HEK293 (cell line): ENCODE results near the gene HK3.

Experiments
- CTCF ChIA-PET: fragments of 350-600 bp; formaldehyde crosslinking; extraction: SDS; loops from one replicate; lab custom pipeline; 2021; ENCODE audit warnings: antibody characterized with exemption; lab: Yijun Ruan, JAX
- POLR2A ChIA-PET: fragments of 300-600 bp; formaldehyde crosslinking; extraction: SDS; loops from one replicate; lab custom pipeline; 2020; ENCODE audit warnings: antibody characterized with exemption, inconsistent platforms; lab: Yijun Ruan, JAX
- H3K27ac ChIP-seq: fragments of 200-500 bp; sonication (Bioruptor generic); 2 replicates; pipeline ENCODE4 v1.5.1; 2014; ENCODE audit warnings: low read depth, low read length, control low read depth, inconsistent platforms; ENCODE audit errors: extremely low read depth
- H3K36me3 ChIP-seq, 2 experiments: fragments of 200-500 bp in 1 of 2; sonication (Bioruptor generic) in 1 of 2; 1 replicate in 1 of 2; 2 replicates in 1 of 2; pipeline ENCODE4 v1.5.1; 2014 to 2017; ENCODE audit warnings: inconsistent platforms in 2 of 2, low read length in 2 of 2; ENCODE audit not compliant: control insufficient read depth in 2 of 2, insufficient read depth in 1 of 2
- H3K4me1 ChIP-seq: fragments of 200-500 bp; sonication (Bioruptor generic); 2 replicates; pipeline ENCODE4 v1.5.1; 2014; ENCODE audit warnings: mild to moderate bottlenecking, low read length, inconsistent platforms; ENCODE audit not compliant: control insufficient read depth, insufficient read depth
- H3K4me3 ChIP-seq: 2 replicates; pipeline ENCODE4 v1.5.1; 2011; ENCODE audit warnings: low read depth, mild to moderate bottlenecking, control low read depth, low read length, moderate library complexity
- H3K9me3 ChIP-seq: fragments of 200-500 bp; sonication (Bioruptor generic); 2 replicates; pipeline ENCODE4 v1.5.1; 2014; ENCODE audit warnings: low read depth, low read length, inconsistent platforms; ENCODE audit not compliant: control insufficient read depth, insufficient read depth
- OVOL3 ChIP-seq: fragments of 450-650 bp; formaldehyde crosslinking; IDR thresholded peaks from 2 replicates; pipeline ENCODE4 v1.5.1; 2016; ENCODE audit warnings: missing biosample characterization, missing genetic modification characterization
- PBX3 ChIP-seq: sonication (generic); formaldehyde crosslinking; IDR thresholded peaks from 2 replicates; pipeline ENCODE4 v1.8.1; 2022; ENCODE audit warnings: mild to moderate bottlenecking, moderate library complexity, missing genetic modification reagents
- PRDM10 ChIP-seq: fragments of 450-650 bp; formaldehyde crosslinking; IDR thresholded peaks from 2 replicates; pipeline ENCODE4 v1.5.1; 2016; ENCODE audit warnings: missing biosample characterization, missing genetic modification characterization
- ZEB2 ChIP-seq: fragments of 450-650 bp; formaldehyde crosslinking; IDR thresholded peaks from 2 replicates; pipeline ENCODE4 v1.5.1; 2016; ENCODE audit warnings: missing biosample characterization, missing genetic modification characterization
- ZNF132 ChIP-seq: fragments of 450-650 bp; formaldehyde crosslinking; IDR thresholded peaks from 2 replicates; pipeline ENCODE4 v1.5.1; 2017; ENCODE audit warnings: missing biosample characterization, missing genetic modification characterization, borderline replicate concordance
- ZNF140 ChIP-seq: fragments of 450-650 bp; formaldehyde crosslinking; IDR thresholded peaks from 2 replicates; pipeline ENCODE4 v1.5.1; 2016; ENCODE audit warnings: missing biosample characterization, missing genetic modification characterization
- ZNF169 ChIP-seq: fragments of 450-650 bp; formaldehyde crosslinking; IDR thresholded peaks from 2 replicates; pipeline ENCODE4 v1.5.1; 2016; ENCODE audit warnings: missing biosample characterization, missing genetic modification characterization
- ZNF175 ChIP-seq: fragments of 450-650 bp; formaldehyde crosslinking; IDR thresholded peaks from 2 replicates; pipeline ENCODE4 v1.5.1; 2016; ENCODE audit warnings: missing biosample characterization, missing genetic modification characterization
- ZNF202 ChIP-seq: fragments of 450-650 bp; formaldehyde crosslinking; IDR thresholded peaks from 2 replicates; pipeline ENCODE4 v1.5.1; 2016; ENCODE audit warnings: missing biosample characterization, missing genetic modification characterization, borderline replicate concordance
- ZNF26 ChIP-seq: fragments of 450-650 bp; formaldehyde crosslinking; IDR thresholded peaks from 2 replicates; pipeline ENCODE4 v1.5.1; 2016; ENCODE audit warnings: missing biosample characterization, missing genetic modification characterization
- ZNF274 ChIP-seq, 2 experiments: fragments of 200-500 bp in 1 of 2; fragments of 450-650 bp in 1 of 2; sonication (Bioruptor generic) in 1 of 2; formaldehyde crosslinking in 1 of 2; IDR thresholded peaks; 2 replicates each; pipeline versions ENCODE4 v1.5.1 to v1.6.1; 2014 to 2016; ENCODE audit warnings: borderline replicate concordance in 1 of 2, inconsistent platforms in 1 of 2, low read length in 1 of 2, missing biosample characterization in 1 of 2, missing genetic modification characterization in 1 of 2
- ZNF324 ChIP-seq: fragments of 450-650 bp; formaldehyde crosslinking; IDR thresholded peaks from 2 replicates; pipeline ENCODE4 v1.5.1; 2016; ENCODE audit warnings: missing biosample characterization, missing genetic modification characterization
- ZNF548 ChIP-seq: fragments of 450-650 bp; formaldehyde crosslinking; IDR thresholded peaks from 2 replicates; pipeline ENCODE4 v1.5.1; 2016; ENCODE audit warnings: missing biosample characterization, missing genetic modification characterization
- ZNF571 ChIP-seq: fragments of 450-650 bp; formaldehyde crosslinking; IDR thresholded peaks from 2 replicates; pipeline ENCODE4 v1.5.0; 2017; ENCODE audit warnings: missing biosample characterization, missing genetic modification characterization
- ZNF600 ChIP-seq: fragments of 450-650 bp; formaldehyde crosslinking; IDR thresholded peaks from 2 replicates; pipeline ENCODE4 v1.5.1; 2016; ENCODE audit warnings: missing biosample characterization, missing genetic modification characterization
- ZNF658 ChIP-seq: fragments of 450-650 bp; formaldehyde crosslinking; IDR thresholded peaks from 2 replicates; pipeline ENCODE4; 2016; ENCODE audit warnings: missing biosample characterization, missing genetic modification characterization
- ZNF660 ChIP-seq: fragments of 450-650 bp; IDR thresholded peaks from 2 replicates; pipeline ENCODE4 v1.5.1; 2018; ENCODE audit warnings: missing biosample characterization, mild to moderate bottlenecking, missing genetic modification characterization
- ZNF701 ChIP-seq: fragments of 450-650 bp; formaldehyde crosslinking; IDR thresholded peaks from 2 replicates; pipeline ENCODE4 v1.5.1; 2016; ENCODE audit warnings: missing biosample characterization, missing genetic modification characterization
- ZNF776 ChIP-seq: fragments of 450-650 bp; formaldehyde crosslinking; IDR thresholded peaks from 2 replicates; pipeline ENCODE4 v1.5.0; 2017; ENCODE audit warnings: missing biosample characterization, missing genetic modification characterization, borderline replicate concordance
- TF ChIP-seq, protein P1 (sequence below): IDR thresholded peaks from 2 replicates; pipeline ENCODE4 v1.6.1; 2011; ENCODE audit warnings: mild to moderate bottlenecking, low read depth, low read length, borderline replicate concordance
- TF ChIP-seq, protein P2 (sequence below): fragments of 450-650 bp; formaldehyde crosslinking; IDR thresholded peaks from 2 replicates; pipeline ENCODE4 v1.5.1; 2016; ENCODE audit warnings: missing biosample characterization, missing genetic modification characterization
- TF ChIP-seq, protein P3 (sequence below): fragments of 450-650 bp; formaldehyde crosslinking; IDR thresholded peaks from 2 replicates; pipeline ENCODE4 v1.5.1; 2016; ENCODE audit warnings: missing biosample characterization, missing genetic modification characterization

HK3 gene

GRCh38 chr5:176847726-176848290, 51.3 kb downstream of the HK3 start (continued):
- TF ChIP-seq ZNF175 (tag by site-specific recombination) (no peak), OVOL3 (tag by site-specific recombination) (no peak)

GRCh38 chr5:176847148-176847547, 52.0 kb downstream of the HK3 start:
- POLR2A ChIA-PET, result no interaction called here
- Histone ChIP-seq H3K36me3 (no peaks in the 10 kb centered on the region), H3K27ac (no peak overlapping the region), H3K9me3 (no peaks in the 10 kb centered on the region), H3K4me3 (no peak overlapping the region), H3K4me1 (peaks cover 7% of the 10 kb centered on the region)
- no peak for TF ChIP-seq PBX3 (CRISPR knock-in tag)
- no peak for TF ChIP-seq ZNF548 (tag by site-specific recombination)
- no peak for TF ChIP-seq ZNF324 (tag by site-specific recombination)
- TF ChIP-seq, protein P1, sequence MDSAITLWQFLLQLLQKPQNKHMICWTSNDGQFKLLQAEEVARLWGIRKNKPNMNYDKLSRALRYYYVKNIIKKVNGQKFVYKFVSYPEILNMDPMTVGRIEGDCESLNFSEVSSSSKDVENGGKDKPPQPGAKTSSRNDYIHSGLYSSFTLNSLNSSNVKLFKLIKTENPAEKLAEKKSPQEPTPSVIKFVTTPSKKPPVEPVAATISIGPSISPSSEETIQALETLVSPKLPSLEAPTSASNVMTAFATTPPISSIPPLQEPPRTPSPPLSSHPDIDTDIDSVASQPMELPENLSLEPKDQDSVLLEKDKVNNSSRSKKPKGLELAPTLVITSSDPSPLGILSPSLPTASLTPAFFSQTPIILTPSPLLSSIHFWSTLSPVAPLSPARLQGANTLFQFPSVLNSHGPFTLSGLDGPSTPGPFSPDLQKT, result no peak
- TF ChIP-seq PRDM10 (tag by site-specific recombination), result no peak
- TF ChIP-seq ZNF660, result no peak
- no peak for TF ChIP-seq ZEB2 (tag by site-specific recombination)
- TF ChIP-seq ZNF274 (IDR thresholded peaks at IDR 0.05; ENCODE audit: low read length), result no peak
- TF ChIP-seq ZNF274 (tag by site-specific recombination; IDR thresholded peaks at IDR 0.05; ENCODE audit: borderline replicate concordance), result no peak
- TF ChIP-seq ZNF202 (tag by site-specific recombination), result no peak
- TF ChIP-seq ZNF600 (tag by site-specific recombination), result no peak
- no peak for TF ChIP-seq ZNF701 (tag by site-specific recombination)
- no peak for TF ChIP-seq ZNF658
- no peak for TF ChIP-seq ZNF169 (tag by site-specific recombination)
- no peak for TF ChIP-seq ZNF571 (tag by site-specific recombination)
- TF ChIP-seq, protein P2, sequence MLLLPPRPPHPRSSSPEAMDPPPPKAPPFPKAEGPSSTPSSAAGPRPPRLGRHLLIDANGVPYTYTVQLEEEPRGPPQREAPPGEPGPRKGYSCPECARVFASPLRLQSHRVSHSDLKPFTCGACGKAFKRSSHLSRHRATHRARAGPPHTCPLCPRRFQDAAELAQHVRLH (tag by site-specific recombination), result no peak
- TF ChIP-seq, protein P3, sequence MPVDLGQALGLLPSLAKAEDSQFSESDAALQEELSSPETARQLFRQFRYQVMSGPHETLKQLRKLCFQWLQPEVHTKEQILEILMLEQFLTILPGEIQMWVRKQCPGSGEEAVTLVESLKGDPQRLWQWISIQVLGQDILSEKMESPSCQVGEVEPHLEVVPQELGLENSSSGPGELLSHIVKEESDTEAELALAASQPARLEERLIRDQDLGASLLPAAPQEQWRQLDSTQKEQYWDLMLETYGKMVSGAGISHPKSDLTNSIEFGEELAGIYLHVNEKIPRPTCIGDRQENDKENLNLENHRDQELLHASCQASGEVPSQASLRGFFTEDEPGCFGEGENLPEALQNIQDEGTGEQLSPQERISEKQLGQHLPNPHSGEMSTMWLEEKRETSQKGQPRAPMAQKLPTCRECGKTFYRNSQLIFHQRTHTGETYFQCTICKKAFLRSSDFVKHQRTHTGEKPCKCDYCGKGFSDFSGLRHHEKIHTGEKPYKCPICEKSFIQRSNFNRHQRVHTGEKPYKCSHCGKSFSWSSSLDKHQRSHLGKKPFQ, result no peak
- TF ChIP-seq ZNF776 (tag by site-specific recombination), result no peak
- no peak for TF ChIP-seq ZNF26
- no peak for TF ChIP-seq ZNF132 (tag by site-specific recombination)
- TF ChIP-seq ZNF140 (tag by site-specific recombination), result no peak
- CTCF ChIA-PET, result no interaction called here
